Activated CD4-positive, alpha-beta memory T cell treated with anti-CD3 and anti-CD28 coated beads, Interleukin-2, amount 10 ng/mL, durations not matched to agents 7 days and 5 days (primary cell): ENCODE data around the gene SPTB. TPM values are rescaled to one million over a fixed set of nuclear protein-coding genes. Genes with fewer than 3 reads are reported as not detected.

Source experiments
- CTCF ChIA-PET: fragments of 350-600 bp; sonication (Branson Sonifier 250); formaldehyde crosslinking; loops from one replicate; lab custom pipeline; 2021; ENCODE audit warnings: antibody characterized with exemption, inconsistent platforms; lab: Charles Lee
- POLR2A ChIA-PET: fragments of 350-600 bp; sonication (Branson Sonifier 250); formaldehyde crosslinking; loops from one replicate; lab custom pipeline; 2021; ENCODE audit warnings: antibody characterized with exemption; lab: Charles Lee
- DNase-seq: peaks from one replicate; pipeline ENCODE4 v3.0.0-alpha.2; 2020
- H3K27ac Mint-ChIP-seq: one replicate; pipeline ENCODE4 v1.8.0; 2021; ENCODE audit warnings: mild to moderate bottlenecking, mixed read lengths
- H3K27me3 Mint-ChIP-seq: one replicate; pipeline ENCODE4 v1.8.0; 2021; ENCODE audit warnings: mixed read lengths
- H3K36me3 Mint-ChIP-seq: one replicate; pipeline ENCODE4 v1.8.0; 2021; ENCODE audit warnings: low read depth, mixed read lengths
- H3K4me1 Mint-ChIP-seq: one replicate; pipeline ENCODE4 v1.8.0; 2021; ENCODE audit warnings: mixed read lengths
- H3K4me3 Mint-ChIP-seq: one replicate; pipeline ENCODE4 v1.8.0; 2021; ENCODE audit warnings: mild to moderate bottlenecking, mixed read lengths
- H3K9me3 Mint-ChIP-seq: one replicate; pipeline ENCODE4 v1.8.0; 2021; ENCODE audit warnings: mixed read lengths
- total RNA-seq, 2 experiments: library from RNA; stranded (reverse); gene quantifications; one replicate each; pipeline ENCODE4 v1.2.3, GENCODE V29; 2021

SPTB gene
- total RNA-seq, 2 experiments from 2014 or later: 0.08 to 0.10 TPM

- Mint-ChIP-seq H3K9me3 (no peaks in the 10 kb centered on the region), H3K4me3 (peak overlapping the region; percentile 76), H3K36me3 (peaks cover 69% of the 10 kb centered on the region), H3K27me3 (no peaks in the 10 kb centered on the region), H3K4me1 (peaks cover 99% of the 10 kb centered on the region), H3K27ac (peak overlapping the region; percentile 96)
- ChIA-PET POLR2A (interaction anchor here (0.9 to 9.1 kb wide), 12 partner anchors 12 to 50 kb away, joined by 3 to 230 read pairs (median 9); partner anchors contain the start of gene PLEKHG3), CTCF (interaction anchor here (1.0 to 4.3 kb wide), 8 partner anchors 16 to 52 kb away, joined by 3 to 30 read pairs (median 8); no protein-coding TSS in a partner anchor)
- peak; percentile 74 for DNase-seq
Observed at GRCh38 chr14:64722842-64723447, 156.8 kb downstream of the SPTB start.

- H3K4me3 Mint-ChIP-seq: peak overlapping the region; percentile 10
- DNase-seq: no peak
- POLR2A ChIA-PET: interaction anchor here (1.3 to 9.1 kb wide), 9 partner anchors 13 to 49 kb away, joined by 3 to 230 read pairs (median 22); partner anchors contain the start of gene PLEKHG3
- peaks cover 99% of the 10 kb centered on the region for H3K4me1 Mint-ChIP-seq
- H3K27me3 Mint-ChIP-seq: no peaks in the 10 kb centered on the region
- H3K36me3 Mint-ChIP-seq: peaks cover 74% of the 10 kb centered on the region
- CTCF ChIA-PET: interaction anchor here (1.9 to 4.3 kb wide), 4 partner anchors 15 to 51 kb away, joined by 5 to 30 read pairs (median 11); no protein-coding TSS in a partner anchor
- no peaks in the 10 kb centered on the region for H3K9me3 Mint-ChIP-seq
- H3K27ac Mint-ChIP-seq: peak overlapping the region; percentile 96
Observed at GRCh38 chr14:64721899-64722298, 157.8 kb downstream of the SPTB start.

DNA sequence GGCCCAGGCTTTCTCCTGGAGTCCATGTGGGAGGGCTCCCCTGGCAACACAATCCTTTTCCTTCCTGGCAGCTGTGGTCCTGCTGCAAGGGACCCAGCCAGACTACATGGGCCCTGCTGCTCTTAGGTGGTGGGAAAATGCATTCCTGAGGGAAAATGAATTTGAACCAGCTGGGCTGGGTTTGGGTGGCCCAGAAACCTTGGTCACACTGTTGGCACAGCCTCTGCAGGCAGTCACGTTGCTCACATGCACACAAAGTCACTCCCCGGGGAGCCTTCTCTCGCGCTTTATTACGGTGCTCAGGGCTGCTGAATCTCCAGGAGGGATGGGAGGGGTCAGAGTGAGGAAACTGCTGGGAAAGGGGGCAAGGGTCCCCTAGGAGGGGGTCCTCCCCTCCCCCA is 158.3 kb downstream of the SPTB start:
- POLR2A ChIA-PET: interaction anchor here (1.3 to 9.1 kb wide), 8 partner anchors 14 to 48 kb away, joined by 3 to 230 read pairs (median 20); partner anchors contain the start of gene PLEKHG3
- Mint-ChIP-seq H3K9me3 (no peaks in the 10 kb centered on the region), H3K36me3 (peaks cover 79% of the 10 kb centered on the region), H3K4me3 (no peak overlapping the region), H3K27ac (peak overlapping the region; percentile 96), H3K27me3 (no peaks in the 10 kb centered on the region), H3K4me1 (peaks cover 99% of the 10 kb centered on the region)
- no peak for DNase-seq
- CTCF ChIA-PET: interaction anchor here (1.9 to 4.3 kb wide), 4 partner anchors 14 to 51 kb away, joined by 5 to 30 read pairs (median 11); no protein-coding TSS in a partner anchor

DNA sequence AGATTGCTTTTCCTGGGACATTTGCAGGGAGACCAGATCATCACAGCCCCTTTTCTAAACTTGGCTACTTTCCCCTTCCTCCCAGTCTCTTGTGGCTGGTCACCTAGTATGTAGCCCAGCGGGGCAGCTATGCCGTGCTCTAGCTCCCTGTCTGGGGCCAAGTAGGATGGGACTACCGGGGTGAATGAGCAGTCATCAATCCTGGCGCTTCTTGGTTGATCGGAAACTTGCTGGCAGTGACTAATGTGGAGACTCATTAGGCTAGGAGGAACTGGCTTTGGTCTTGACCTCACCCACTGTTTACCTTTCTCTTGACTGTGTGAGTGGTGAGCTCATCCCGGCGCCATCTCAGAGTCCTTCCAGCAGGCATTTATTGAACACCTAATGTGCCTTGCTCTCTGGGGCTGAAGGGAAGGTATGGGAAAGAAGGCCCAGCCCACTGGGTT is 159.6 kb downstream of the SPTB start:
- Mint-ChIP-seq H3K36me3 (peaks cover 85% of the 10 kb centered on the region), H3K4me1 (peaks cover 98% of the 10 kb centered on the region), H3K27ac (peak overlapping the region; percentile 96), H3K9me3 (no peaks in the 10 kb centered on the region), H3K27me3 (no peaks in the 10 kb centered on the region), H3K4me3 (no peak overlapping the region)
- no peak for DNase-seq
- ChIA-PET POLR2A (interaction anchor here (1.3 to 9.1 kb wide), 4 partner anchors 13 to 36 kb away, joined by 3 to 230 read pairs (median 40); partner anchors contain the start of gene PLEKHG3), CTCF (interaction anchor here (4.3 kb wide), 1 partner anchor 13 kb away, joined by 30 read pairs; no protein-coding TSS in a partner anchor)

- DNase-seq: no peak
- POLR2A ChIA-PET: interaction anchor here (1.4 to 9.1 kb wide), 3 partner anchors 13 to 36 kb away, joined by 4 to 230 read pairs (median 75); partner anchors contain the start of gene PLEKHG3
- H3K9me3 Mint-ChIP-seq: peaks cover under 1% of the 10 kb centered on the region
- peaks cover 86% of the 10 kb centered on the region for H3K36me3 Mint-ChIP-seq
- CTCF ChIA-PET: no interaction called here
- H3K4me1 Mint-ChIP-seq: peaks cover 98% of the 10 kb centered on the region
- no peaks in the 10 kb centered on the region for H3K27me3 Mint-ChIP-seq
- H3K4me3 Mint-ChIP-seq: no peak overlapping the region
- peak overlapping the region; percentile 96 for H3K27ac Mint-ChIP-seq
Observed at GRCh38 chr14:64719601-64720000, 160.1 kb downstream of the SPTB start.

DNA sequence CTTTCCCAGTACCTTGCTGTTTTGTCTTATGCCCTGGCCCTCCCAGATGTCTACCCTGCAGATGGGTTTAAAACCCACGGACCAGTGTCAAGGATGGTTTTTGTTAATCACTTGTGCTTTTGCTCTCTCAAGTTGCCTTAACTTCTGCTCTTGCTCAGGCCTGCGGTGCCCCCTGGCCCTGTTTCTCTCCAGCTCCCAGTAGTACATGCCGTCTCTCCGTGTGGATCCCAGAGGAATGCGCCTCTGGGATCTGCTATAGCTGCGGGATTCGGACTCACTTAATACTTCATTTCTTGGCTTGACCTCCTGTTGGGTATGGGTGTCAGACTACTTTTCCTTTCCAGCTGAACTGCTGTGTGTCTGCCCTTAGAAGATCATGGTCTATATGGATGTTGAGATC is 160.9 kb downstream of the SPTB start:
- Mint-ChIP-seq H3K4me1 (peaks cover 97% of the 10 kb centered on the region), H3K27me3 (no peaks in the 10 kb centered on the region), H3K4me3 (no peak overlapping the region), H3K36me3 (peaks cover 85% of the 10 kb centered on the region), H3K9me3 (peaks cover 9% of the 10 kb centered on the region), H3K27ac (peak overlapping the region; percentile 51)
- DNase-seq: no peak
- CTCF ChIA-PET: no interaction called here
- POLR2A ChIA-PET: interaction anchor here (1.4 to 3.0 kb wide), 2 partner anchors 12 to 37 kb away, joined by 4 to 43 read pairs; partner anchors contain the start of gene PLEKHG3

DNA sequence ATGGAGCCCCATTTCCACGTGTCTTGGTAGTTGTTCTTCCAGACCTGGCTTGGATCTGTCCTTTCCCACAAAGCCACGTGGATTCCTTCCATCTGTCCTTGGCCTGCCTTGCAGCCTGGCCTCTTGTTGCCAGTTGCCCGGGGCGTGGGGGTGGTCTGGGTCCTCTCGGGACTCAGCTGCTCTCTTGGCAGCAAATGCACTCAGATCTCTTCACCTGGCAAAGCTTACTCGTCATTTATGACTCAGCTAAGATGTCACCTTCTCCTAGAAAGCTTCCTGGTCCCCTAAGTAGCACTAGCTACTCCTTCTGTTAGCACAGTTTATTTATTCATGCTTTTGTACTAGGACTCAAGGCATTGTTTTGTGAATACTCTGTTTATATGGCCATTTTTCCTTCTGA is 161.8 kb downstream of the SPTB start:
- H3K27me3 Mint-ChIP-seq: no peaks in the 10 kb centered on the region
- POLR2A ChIA-PET: interaction anchor here (1.6 to 3.0 kb wide), 3 partner anchors 11 to 45 kb away, joined by 5 to 43 read pairs (median 7); partner anchors contain the start of gene PLEKHG3
- H3K9me3 Mint-ChIP-seq: peaks cover 16% of the 10 kb centered on the region
- H3K4me1 Mint-ChIP-seq: peaks cover 95% of the 10 kb centered on the region
- peak overlapping the region; percentile 70 for H3K27ac Mint-ChIP-seq
- no peak for DNase-seq
- CTCF ChIA-PET: interaction anchor here (1.1 to 1.4 kb wide), 2 partner anchors 19 to 45 kb away, joined by 3 to 4 read pairs; no protein-coding TSS in a partner anchor
- H3K4me3 Mint-ChIP-seq: no peak overlapping the region
- peaks cover 88% of the 10 kb centered on the region for H3K36me3 Mint-ChIP-seq

GRCh38 chr14:64715628-64716412 is 163.9 kb downstream of the SPTB start:
- no peak overlapping the region for H3K27ac Mint-ChIP-seq
- peaks cover 93% of the 10 kb centered on the region for H3K36me3 Mint-ChIP-seq
- POLR2A ChIA-PET: no interaction called here
- no peak overlapping the region for H3K4me3 Mint-ChIP-seq
- peaks cover 91% of the 10 kb centered on the region for H3K4me1 Mint-ChIP-seq
- no peaks in the 10 kb centered on the region for H3K27me3 Mint-ChIP-seq
- CTCF ChIA-PET: no interaction called here
- peaks cover 26% of the 10 kb centered on the region for H3K9me3 Mint-ChIP-seq
- no peak for DNase-seq

GRCh38 chr14:64715146-64715627 is 164.5 kb downstream of the SPTB start:
- POLR2A ChIA-PET: interaction anchor here (1.4 kb wide), 1 partner anchor 16 kb away, joined by 4 read pairs; no protein-coding TSS in a partner anchor
- H3K27ac Mint-ChIP-seq: no peak overlapping the region
- peaks cover 26% of the 10 kb centered on the region for H3K9me3 Mint-ChIP-seq
- no peak overlapping the region for H3K4me3 Mint-ChIP-seq
- CTCF ChIA-PET: no interaction called here
- peaks cover 95% of the 10 kb centered on the region for H3K36me3 Mint-ChIP-seq
- no peaks in the 10 kb centered on the region for H3K27me3 Mint-ChIP-seq
- peaks cover 91% of the 10 kb centered on the region for H3K4me1 Mint-ChIP-seq
- DNase-seq: no peak

DNA sequence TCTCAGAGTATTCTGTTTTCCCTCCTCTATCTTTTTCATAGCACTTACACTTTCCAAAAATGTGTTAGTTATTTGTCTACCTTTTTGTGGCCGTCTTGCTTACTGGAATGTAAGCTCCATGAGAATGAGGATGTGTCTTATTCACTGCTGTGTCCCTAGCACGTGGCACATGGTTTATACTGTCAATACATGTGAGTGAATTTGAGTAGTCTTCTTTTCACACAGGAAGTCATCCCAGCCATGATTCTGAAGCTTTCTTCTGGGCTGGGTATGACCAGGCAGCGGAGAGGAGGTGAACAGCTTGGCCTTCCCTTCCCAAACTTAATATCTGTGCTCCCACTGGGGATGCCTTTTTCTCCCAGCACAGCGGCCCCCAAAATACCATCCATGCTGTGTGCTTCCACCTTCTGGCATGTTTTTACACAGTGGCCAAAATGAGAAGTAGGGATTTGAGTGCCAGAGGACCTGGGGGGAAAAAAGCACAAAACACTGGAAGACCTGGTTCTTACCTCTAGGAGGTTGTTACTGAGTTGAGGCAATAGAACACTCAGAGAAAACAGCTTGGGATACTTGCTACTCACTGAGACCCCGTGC is 165.2 kb downstream of the SPTB start:
- DNase-seq: no peak
- Mint-ChIP-seq H3K27me3 (no peaks in the 10 kb centered on the region), H3K9me3 (peaks cover 26% of the 10 kb centered on the region), H3K4me1 (peaks cover 92% of the 10 kb centered on the region), H3K4me3 (no peak overlapping the region), H3K36me3 (peaks cover 96% of the 10 kb centered on the region), H3K27ac (no peak overlapping the region)
- ChIA-PET CTCF (no interaction called here), POLR2A (interaction anchor here (0.8 to 1.4 kb wide), 3 partner anchors 10 to 16 kb away, joined by 3 to 4 read pairs (median 3); no protein-coding TSS in a partner anchor)

- ChIA-PET CTCF (no interaction called here), POLR2A (interaction anchor here (1.2 to 1.4 kb wide), 2 partner anchors 14 to 15 kb away, joined by 3 to 4 read pairs; no protein-coding TSS in a partner anchor)
- peaks cover 98% of the 10 kb centered on the region for H3K36me3 Mint-ChIP-seq
- H3K4me3 Mint-ChIP-seq: no peak overlapping the region
- H3K27me3 Mint-ChIP-seq: no peaks in the 10 kb centered on the region
- DNase-seq: no peak
- H3K9me3 Mint-ChIP-seq: peaks cover 26% of the 10 kb centered on the region
- no peak overlapping the region for H3K27ac Mint-ChIP-seq
- H3K4me1 Mint-ChIP-seq: peaks cover 92% of the 10 kb centered on the region
Observed at GRCh38 chr14:64713677-64714076, 166.0 kb downstream of the SPTB start.

DNA sequence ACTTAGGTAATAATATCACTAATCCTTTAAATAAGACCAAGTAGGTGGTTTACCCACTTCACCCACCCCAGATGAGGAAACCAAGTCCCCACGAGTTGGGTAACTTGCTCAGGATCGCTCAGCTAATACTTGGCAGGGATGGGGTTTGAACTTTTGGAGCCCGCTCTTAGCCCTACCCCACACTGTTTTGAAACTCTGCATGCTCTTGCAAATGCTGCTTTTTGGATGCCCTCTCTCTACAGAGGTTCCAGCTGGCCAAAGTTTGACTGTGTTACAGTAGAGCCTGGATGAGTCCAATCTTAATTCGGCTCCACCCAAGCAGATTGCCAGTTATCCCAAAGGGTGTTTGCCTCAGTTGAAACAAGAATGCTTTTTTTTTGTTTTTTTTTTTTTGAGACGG is 168.7 kb downstream of the SPTB start:
- no peak for DNase-seq
- no peak overlapping the region for H3K4me3 Mint-ChIP-seq
- no peaks in the 10 kb centered on the region for H3K27me3 Mint-ChIP-seq
- CTCF ChIA-PET: interaction anchor here (2.0 kb wide), 1 partner anchor 37 kb away, joined by 6 read pairs; no protein-coding TSS in a partner anchor
- POLR2A ChIA-PET: interaction anchor here (8.9 kb wide), 1 partner anchor 13 kb away, joined by 230 read pairs; no protein-coding TSS in a partner anchor
- no peak overlapping the region for H3K27ac Mint-ChIP-seq
- peaks cover 26% of the 10 kb centered on the region for H3K9me3 Mint-ChIP-seq
- H3K4me1 Mint-ChIP-seq: peaks cover 92% of the 10 kb centered on the region
- peaks cover 87% of the 10 kb centered on the region for H3K36me3 Mint-ChIP-seq
